HepG2 (cell line): ENCODE measurements around the gene MUC13. TPM values are rescaled to one million over a fixed set of nuclear protein-coding genes. Genes with fewer than 3 reads are reported as not detected.
A peak's percentile ranks its signal among the peaks of the same experiment; 100 is the strongest.

Source experiments
- ATF7-NPFF ChIP-seq: sonication (generic); formaldehyde crosslinking; IDR thresholded peaks from 2 replicates; pipeline ENCODE4 v1.8.1; 2023; ENCODE audit warnings: mild to moderate bottlenecking, low read depth, missing genetic modification reagents, moderate library complexity
- EED ChIP-seq: sonication (generic); formaldehyde crosslinking; IDR thresholded peaks from 2 replicates; pipeline ENCODE4 v1.5.0; 2020; ENCODE audit warnings: mild to moderate bottlenecking, missing genetic modification reagents
- HNF1B ChIP-seq: sonication (generic); formaldehyde crosslinking; IDR thresholded peaks from 2 replicates; pipeline ENCODE4 v1.5.1; 2020; ENCODE audit warnings: mild to moderate bottlenecking, moderate library complexity, missing genetic modification reagents
- KLF15 ChIP-seq: sonication (generic); formaldehyde crosslinking; IDR thresholded peaks from 2 replicates; pipeline ENCODE4 v1.8.1; 2023; ENCODE audit warnings: borderline replicate concordance, mild to moderate bottlenecking, inconsistent platforms, missing genetic modification reagents, mixed read lengths
- NFAT5 ChIP-seq: sonication (generic); formaldehyde crosslinking; IDR thresholded peaks from 2 replicates; pipeline ENCODE4 v1.4.0; 2020; ENCODE audit warnings: missing genetic modification reagents
- PPARG ChIP-seq: conservative IDR thresholded peaks from 2 replicates; pipeline ENCODE4 v1.6.1; 2016; ENCODE audit warnings: missing biosample characterization, missing genetic modification reagents
- SAFB2 ChIP-seq: sonication (generic); formaldehyde crosslinking; IDR thresholded peaks from 2 replicates; pipeline ENCODE4 v1.5.1; 2020; ENCODE audit warnings: missing genetic modification reagents, low read depth, mild to moderate bottlenecking, borderline replicate concordance
- SIX1 ChIP-seq: sonication (generic); formaldehyde crosslinking; IDR thresholded peaks from 2 replicates; pipeline ENCODE4 v1.4.0; 2020; ENCODE audit warnings: missing genetic modification reagents, borderline replicate concordance
- THYN1 ChIP-seq: sonication (generic); formaldehyde crosslinking; IDR thresholded peaks from 2 replicates; pipeline ENCODE4 v1.8.1; 2023; ENCODE audit warnings: low read depth, mild to moderate bottlenecking, moderate library complexity, missing genetic modification reagents, borderline replicate concordance
- TMF1 ChIP-seq: sonication (generic); formaldehyde crosslinking; IDR thresholded peaks from 2 replicates; pipeline ENCODE4 v1.8.1; 2022; ENCODE audit warnings: low read depth, missing genetic modification reagents
- ZC3H4 ChIP-seq: sonication (generic); formaldehyde crosslinking; IDR thresholded peaks from 2 replicates; pipeline ENCODE4 v1.4.0; 2020; ENCODE audit warnings: missing genetic modification reagents, borderline replicate concordance
- ZNF292 ChIP-seq: sonication (generic); formaldehyde crosslinking; IDR thresholded peaks from 2 replicates; pipeline ENCODE4 v1.8.1; 2022; ENCODE audit warnings: mild to moderate bottlenecking, low read depth, missing genetic modification reagents, borderline replicate concordance
- ZNF547 ChIP-seq: sonication (generic); formaldehyde crosslinking; IDR thresholded peaks from 2 replicates; pipeline ENCODE4 v1.5.1; 2020; ENCODE audit warnings: mild to moderate bottlenecking, missing genetic modification reagents
- ZNF607 ChIP-seq: sonication (generic); formaldehyde crosslinking; IDR thresholded peaks from 2 replicates; pipeline ENCODE4 v1.5.1; 2020; ENCODE audit warnings: missing genetic modification reagents, mild to moderate bottlenecking, borderline replicate concordance
- ZNF639 ChIP-seq: conservative IDR thresholded peaks from 2 replicates; pipeline ENCODE4 v1.6.1; 2018; ENCODE audit warnings: missing genetic modification reagents
- ZNF691 ChIP-seq: sonication (generic); formaldehyde crosslinking; IDR thresholded peaks from 2 replicates; pipeline ENCODE4 v1.4.0; 2020; ENCODE audit warnings: missing genetic modification reagents, low read depth, mild to moderate bottlenecking, borderline replicate concordance
- polyA plus RNA-seq, 8 experiments: library from polyadenylated mRNA; depleted of rRNA in 3 of 8; stranded (reverse) in 7 of 8; unstranded in 1 of 8; fragments of >200 nt; fragmentation: Illumina TruSeq in 4 of 8; extraction: Trizol in 4 of 8; gene quantifications; 2 replicates each; pipeline versions ENCODE4 v1.2.1 to v1.2.3, GENCODE V29; 2011 to 2016; ENCODE audit warnings: low read depth in 4 of 8, missing spikeins in 1 of 8, mixed read lengths in 1 of 8; ENCODE audit not compliant: insufficient read depth in 1 of 8
- total RNA-seq, 5 experiments: library from RNA; depleted of rRNA; stranded (reverse); fragments of >200 nt; fragmentation: Illumina TruSeq; extraction: Trizol; gene quantifications; 2 replicates each; pipeline ENCODE4 v1.2.3, GENCODE V29; 2016; ENCODE audit warnings: low read depth in 1 of 5

The MUC13 gene
- total and polyA plus RNA-seq, 2 of the 13 experiments (the other 11 are each of a cell fraction or from before 2014, with no cell fraction given), result 0.04 to 1.2 TPM

- TF ChIP-seq KLF15 (CRISPR knock-in tag) (no peak), ZNF607 (CRISPR knock-in tag) (no peak), ZNF639 (CRISPR knock-in tag) (peak; percentile 84), ZNF547 (CRISPR knock-in tag) (peak; percentile 50; the same call in 1 of the 2 replicates), ZNF691 (CRISPR knock-in tag) (peak; percentile 82), ATF7-NPFF (CRISPR knock-in tag) (peak; percentile 32; the same call in 1 of the 2 replicates), PPARG (CRISPR knock-in tag) (peak; percentile 43; the same call in 1 of the 2 replicates), ZC3H4 (CRISPR knock-in tag) (0 out of 2 replicates have a peak, but pooled peaks have one; percentile 46), SAFB2 (CRISPR knock-in tag) (peak; percentile 42; the same call in 1 of the 2 replicates), HNF1B (CRISPR knock-in tag) (peak; percentile 10; the same call in 1 of the 2 replicates), THYN1 (CRISPR knock-in tag) (no peak), TMF1 (CRISPR knock-in tag) (0 out of 2 replicates have a peak, but pooled peaks have one; percentile 14), ZNF292 (CRISPR knock-in tag) (no peak), EED (no peak), SIX1 (CRISPR knock-in tag) (no peak), NFAT5 (CRISPR knock-in tag) (no peak)
Measured at GRCh38 chr3:124887177-124887931, 47.2 kb downstream of the MUC13 start, which contains the start of gene ITGB5 (continued).
